Vagina (tissue), 2 donors: ENCODE results near the gene GGA3. TPM values are rescaled to one million over a fixed set of nuclear protein-coding genes. Genes with fewer than 3 reads are reported as not detected.

Source experiments
- DNase-seq, 2 donors: peaks; one replicate each; pipeline ENCODE4 v3.0.0-alpha.2; 2017; ENCODE audit errors: extremely low spot score in 2 of 2
- H3K27ac ChIP-seq: fragments of 200-600 bp; sonication (generic); one replicate; pipeline ENCODE4 v1.5.1; 2019
- H3K27me3 ChIP-seq: fragments of 200-600 bp; sonication (generic); one replicate; pipeline ENCODE4 v1.5.1; 2019
- H3K36me3 ChIP-seq, 2 donors: fragments of 200-600 bp; sonication (generic); one replicate each; pipeline ENCODE4 v1.5.1; 2017 to 2019
- H3K4me1 ChIP-seq: fragments of 200-600 bp; sonication (generic); one replicate; pipeline ENCODE4 v1.5.1; 2019
- H3K4me3 ChIP-seq, 2 donors: fragments of 200-600 bp; sonication (generic); 1 replicate in 1 of 2; 2 replicates in 1 of 2; pipeline ENCODE4 v1.5.1; 2016 to 2019
- H3K9me3 ChIP-seq: fragments of 200-600 bp; sonication (generic); one replicate; pipeline ENCODE4 v1.5.1; 2019
- POLR2A ChIP-seq, 2 donors: fragments of 450-650 bp; IDR thresholded peaks; one replicate each; pipeline ENCODE4 v1.6.1; 2017; ENCODE audit warnings: antibody characterized with exemption in 2 of 2, mild to moderate bottlenecking in 2 of 2, moderate library complexity in 2 of 2
- POLR2AphosphoS5 ChIP-seq, 2 donors: sonication (generic); formaldehyde crosslinking; IDR thresholded peaks; one replicate each; pipeline ENCODE4 v1.9.0; 2017; ENCODE audit warnings: antibody characterized with exemption in 2 of 2, mild to moderate bottlenecking in 2 of 2, low read depth in 1 of 2; ENCODE audit not compliant: insufficient read depth in 1 of 2
- intact Hi-C: fragments of 100-400 bp; cut with DNase I; formaldehyde crosslinking; loops from one replicate; pipeline ENCODE4 v1.15.1; 2023
- total RNA-seq: library from RNA; depleted of rRNA; stranded (reverse); fragments of >200 nt; gene quantifications from one replicate; pipeline ENCODE4 v1.2.3, GENCODE V29; 2016
- TF ChIP-seq, protein P1 (sequence below), 3 experiments: fragments of 450-650 bp in 2 of 3; fragments of 200-600 bp in 1 of 3; sonication (generic) in 1 of 3; IDR thresholded peaks; one replicate each; pipeline ENCODE4 v1.5.1; 2017 to 2019; ENCODE audit warnings: antibody characterized with exemption in 3 of 3, mild to moderate bottlenecking in 2 of 3, moderate library complexity in 2 of 3

The GGA3 gene
- total RNA-seq, 1 donor from 2014 or later = 36.8 TPM

DNA sequence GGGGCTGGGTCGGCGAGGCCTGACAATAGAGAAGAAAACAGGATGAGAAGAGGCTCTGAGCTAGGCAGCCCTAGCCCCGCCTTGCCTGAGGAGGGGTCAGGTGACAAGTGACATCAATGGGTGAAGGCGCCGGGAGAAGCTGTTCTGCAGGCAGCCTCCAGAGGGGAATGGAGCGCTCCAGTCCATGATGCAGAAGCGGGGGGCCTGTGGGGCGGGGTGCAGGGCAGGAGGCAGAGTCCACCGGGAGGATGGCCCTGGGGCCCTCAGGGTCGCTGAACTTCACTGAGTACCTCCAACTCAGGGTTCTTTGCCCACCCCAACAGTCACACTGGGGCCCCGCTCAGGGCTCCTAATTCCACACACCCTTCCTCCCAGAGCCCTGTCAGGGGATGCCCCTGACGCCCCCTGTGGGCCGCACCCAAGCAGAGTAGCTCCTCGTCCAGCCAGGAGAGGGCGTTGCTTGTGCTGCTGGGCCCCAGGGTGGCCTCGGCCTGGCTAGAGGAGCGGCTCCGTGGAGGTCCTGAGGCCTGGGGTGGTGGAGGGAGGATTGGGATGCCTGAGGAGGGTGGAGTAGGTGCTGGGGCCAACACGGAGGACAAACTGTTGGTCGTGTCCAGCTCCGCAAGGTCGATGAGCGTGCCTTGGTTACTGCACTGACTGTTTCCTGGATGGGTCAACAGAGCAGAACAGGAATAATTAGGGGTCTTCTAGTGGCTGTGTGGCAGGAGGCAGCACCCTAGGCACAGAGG is 20.8 kb downstream of the GGA3 start:
- Histone ChIP-seq H3K36me3 (peaks cover 0 to 90% of the 10 kb centered on the region in 2 donors), H3K4me3 (no peak overlapping the region), H3K4me1 (no peaks in the 10 kb centered on the region), H3K9me3 (no peaks in the 10 kb centered on the region), H3K27me3 (no peaks in the 10 kb centered on the region), H3K27ac (no peak overlapping the region)
- intact Hi-C loops = no loop called here
- no peak for DNase-seq
- TF ChIP-seq POLR2AphosphoS5 (IDR thresholded peaks at IDR 0.05; ENCODE audit: insufficient read depth in 1 of 2, low read depth in 1 of 2) (no peak), POLR2A (IDR thresholded peaks at IDR 0.05) (no peak)
- TF ChIP-seq, protein P1, sequence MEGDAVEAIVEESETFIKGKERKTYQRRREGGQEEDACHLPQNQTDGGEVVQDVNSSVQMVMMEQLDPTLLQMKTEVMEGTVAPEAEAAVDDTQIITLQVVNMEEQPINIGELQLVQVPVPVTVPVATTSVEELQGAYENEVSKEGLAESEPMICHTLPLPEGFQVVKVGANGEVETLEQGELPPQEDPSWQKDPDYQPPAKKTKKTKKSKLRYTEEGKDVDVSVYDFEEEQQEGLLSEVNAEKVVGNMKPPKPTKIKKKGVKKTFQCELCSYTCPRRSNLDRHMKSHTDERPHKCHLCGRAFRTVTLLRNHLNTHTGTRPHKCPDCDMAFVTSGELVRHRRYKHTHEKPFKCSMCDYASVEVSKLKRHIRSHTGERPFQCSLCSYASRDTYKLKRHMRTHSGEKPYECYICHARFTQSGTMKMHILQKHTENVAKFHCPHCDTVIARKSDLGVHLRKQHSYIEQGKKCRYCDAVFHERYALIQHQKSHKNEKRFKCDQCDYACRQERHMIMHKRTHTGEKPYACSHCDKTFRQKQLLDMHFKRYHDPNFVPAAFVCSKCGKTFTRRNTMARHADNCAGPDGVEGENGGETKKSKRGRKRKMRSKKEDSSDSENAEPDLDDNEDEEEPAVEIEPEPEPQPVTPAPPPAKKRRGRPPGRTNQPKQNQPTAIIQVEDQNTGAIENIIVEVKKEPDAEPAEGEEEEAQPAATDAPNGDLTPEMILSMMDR (IDR thresholded peaks at IDR 0.05) = no peak

DNA sequence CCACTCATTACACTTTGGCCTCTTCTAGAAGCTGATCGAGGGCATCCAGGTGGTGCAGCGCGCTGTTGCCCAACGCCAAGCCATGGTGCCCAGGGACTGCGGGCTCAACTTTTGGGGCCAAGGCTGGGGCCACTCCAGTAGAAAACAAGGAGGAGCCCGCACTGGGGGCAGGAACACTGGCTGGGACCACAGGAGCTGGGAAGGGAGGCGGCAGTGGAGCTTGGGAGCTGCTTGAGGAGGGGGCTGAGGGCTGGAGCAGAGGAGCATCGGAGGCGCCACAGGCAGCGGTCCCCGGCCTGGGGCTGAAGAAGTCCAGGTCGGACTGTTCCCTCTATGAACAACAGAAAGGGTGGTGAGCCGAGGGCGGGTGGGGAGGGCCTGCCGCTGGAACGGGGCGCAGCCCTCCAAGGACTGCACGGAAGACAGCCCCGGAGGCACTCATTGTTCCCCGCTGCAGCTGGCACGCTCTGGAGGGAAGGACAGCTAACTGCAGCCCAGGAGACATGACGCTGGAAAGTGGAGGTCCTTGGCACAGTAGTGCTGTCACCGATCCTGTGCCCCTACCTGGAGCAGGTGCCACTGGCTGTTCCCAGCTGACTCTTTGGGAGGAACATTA is 21.5 kb downstream of the GGA3 start:
- no peaks in the 10 kb centered on the region for H3K27me3 ChIP-seq
- no peak overlapping the region for H3K4me3 ChIP-seq
- H3K27ac ChIP-seq = no peak overlapping the region
- DNase-seq = no peak
- no peaks in the 10 kb centered on the region for H3K4me1 ChIP-seq
- H3K9me3 ChIP-seq = no peaks in the 10 kb centered on the region
- TF ChIP-seq POLR2AphosphoS5 (IDR thresholded peaks at IDR 0.05; ENCODE audit: insufficient read depth in 1 of 2, low read depth in 1 of 2) (no peak), POLR2A (IDR thresholded peaks at IDR 0.05) (no peak)
- TF ChIP-seq, protein P1 (IDR thresholded peaks at IDR 0.05) = no peak
- H3K36me3 ChIP-seq = peaks cover 0 to 90% of the 10 kb centered on the region in 2 donors
- intact Hi-C loops = no loop called here

DNA sequence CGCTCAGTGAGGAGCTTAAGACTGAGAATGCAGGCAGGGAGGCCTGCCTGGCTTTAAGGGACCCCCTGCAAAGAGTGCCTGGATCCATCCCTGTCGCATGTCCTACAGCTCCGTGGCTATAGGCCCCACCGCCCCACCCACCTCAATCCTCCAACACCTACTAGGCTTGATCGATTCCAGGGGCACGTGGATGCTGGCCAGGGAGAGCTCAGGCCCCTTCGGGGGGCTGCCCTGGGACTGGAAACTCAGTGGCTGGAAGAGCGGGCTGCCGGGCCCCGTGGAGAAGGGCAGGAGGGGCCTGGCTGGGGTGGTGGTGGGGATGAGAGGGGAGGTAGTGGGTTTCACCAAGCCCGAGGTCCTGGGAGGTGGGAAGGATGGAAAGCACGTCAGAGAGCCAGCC is 22.2 kb downstream of the GGA3 start:
- no peak for DNase-seq
- Histone ChIP-seq H3K4me3 (no peak overlapping the region), H3K27ac (no peak overlapping the region), H3K36me3 (peaks cover 0 to 89% of the 10 kb centered on the region in 2 donors), H3K27me3 (no peaks in the 10 kb centered on the region), H3K4me1 (no peaks in the 10 kb centered on the region), H3K9me3 (no peaks in the 10 kb centered on the region)
- intact Hi-C loops = no loop called here
- TF ChIP-seq POLR2A (IDR thresholded peaks at IDR 0.05) (no peak), POLR2AphosphoS5 (IDR thresholded peaks at IDR 0.05; ENCODE audit: insufficient read depth in 1 of 2, low read depth in 1 of 2) (no peak)
- TF ChIP-seq, protein P1 (IDR thresholded peaks at IDR 0.05) = no peak

DNA sequence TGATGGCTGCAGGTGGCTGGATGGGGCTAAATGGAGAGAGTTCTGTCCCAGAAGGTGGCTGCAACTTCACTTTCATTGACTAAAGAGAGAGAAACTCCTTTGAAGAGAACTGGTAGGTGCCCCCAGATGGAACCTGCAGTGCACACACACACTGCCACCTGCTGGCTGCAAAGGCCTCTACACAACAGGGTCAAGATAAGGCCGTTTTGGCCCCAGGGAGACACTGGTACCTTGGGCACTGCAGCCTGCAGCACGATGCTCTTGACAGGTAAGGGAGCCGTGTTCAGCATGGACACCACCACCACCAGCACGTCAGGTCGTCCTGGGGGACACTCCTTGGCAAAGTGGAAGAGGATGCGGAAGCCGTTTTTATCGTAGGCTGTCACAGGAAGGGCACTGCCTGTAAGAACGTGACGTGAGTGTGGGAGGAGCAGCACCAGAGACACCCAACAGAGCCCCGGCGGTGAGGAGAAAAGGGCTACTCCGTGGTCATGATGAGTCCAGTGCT is 22.7 kb downstream of the GGA3 start:
- intact Hi-C loops = no loop called here
- no peak for TF ChIP-seq POLR2A (IDR thresholded peaks at IDR 0.05)
- peak in 1 of 2 donors; percentile 42 for TF ChIP-seq POLR2AphosphoS5 (IDR thresholded peaks at IDR 0.05; ENCODE audit: insufficient read depth in 1 of 2, low read depth in 1 of 2)
- TF ChIP-seq, protein P1 (IDR thresholded peaks at IDR 0.05) = peak; percentile 39 to 56 (median 53)
- H3K36me3 ChIP-seq = peaks cover 0 to 84% of the 10 kb centered on the region in 2 donors
- H3K27me3 ChIP-seq = no peaks in the 10 kb centered on the region
- no peak overlapping the region for H3K4me3 ChIP-seq
- no peaks in the 10 kb centered on the region for H3K9me3 ChIP-seq
- no peak overlapping the region for H3K27ac ChIP-seq
- H3K4me1 ChIP-seq = no peaks in the 10 kb centered on the region
- DNase-seq = no peak
